SH-SY5Y (cell line): ENCODE results near the gene PNPT1.

Experiments used
- GATA2 ChIP-seq: IDR thresholded peaks from 2 replicates; pipeline ENCODE4 v1.6.1; 2011; ENCODE audit warnings: mild to moderate bottlenecking, low read depth, low read length
- GATA3 ChIP-seq: IDR thresholded peaks from 2 replicates; pipeline ENCODE4 v1.6.1; 2011; ENCODE audit warnings: low read depth, mild to moderate bottlenecking, low read length, moderate library complexity

GRCh38 chr2:55621802-55622201, 71.8 kb downstream of the PNPT1 start:
- no peak for TF ChIP-seq GATA2
- TF ChIP-seq GATA3 = no peak
